Ishikawa (cell line): Measurements from ENCODE around the gene EPHA8.

Experiments
- CEBPB ChIP-seq: IDR thresholded peaks from 2 replicates; pipeline ENCODE4 v1.6.1; 2012
- CREB1 ChIP-seq: IDR thresholded peaks from 2 replicates; pipeline ENCODE4 v1.6.1; 2012; ENCODE audit warnings: low read depth
- EGR1 ChIP-seq: IDR thresholded peaks from 2 replicates; pipeline ENCODE4 v1.6.1; 2012
- EP300 ChIP-seq: IDR thresholded peaks from 2 replicates; pipeline ENCODE4 v1.6.1; 2012; ENCODE audit warnings: borderline replicate concordance
- FOXM1 ChIP-seq: IDR thresholded peaks from 2 replicates; pipeline ENCODE4 v1.6.1; 2012; ENCODE audit warnings: low read depth, borderline replicate concordance
- MAX ChIP-seq: IDR thresholded peaks from 2 replicates; pipeline ENCODE4 v1.6.1; 2012
- NFIC ChIP-seq: IDR thresholded peaks from 2 replicates; pipeline ENCODE4 v1.6.1; 2012
- RAD21 ChIP-seq: IDR thresholded peaks from 2 replicates; pipeline ENCODE4 v1.6.1; 2012; ENCODE audit warnings: low read depth
- REST ChIP-seq: IDR thresholded peaks from 2 replicates; pipeline ENCODE4 v1.6.1; 2012; ENCODE audit warnings: low read depth, mild to moderate bottlenecking
- TAF1 ChIP-seq: IDR thresholded peaks from 2 replicates; pipeline ENCODE4 v1.6.1; 2012; ENCODE audit warnings: low read depth, mild to moderate bottlenecking
- TCF12 ChIP-seq: IDR thresholded peaks from 2 replicates; pipeline ENCODE4 v1.6.1; 2012; ENCODE audit warnings: low read depth
- TEAD4 ChIP-seq: IDR thresholded peaks from 2 replicates; pipeline ENCODE4 v1.6.1; 2012
- USF1 ChIP-seq: IDR thresholded peaks from 2 replicates; pipeline ENCODE4 v1.6.1; 2012
- YY1 ChIP-seq: IDR thresholded peaks from 2 replicates; pipeline ENCODE4 v1.6.1; 2012; ENCODE audit warnings: low read depth
- ZBTB7A ChIP-seq: IDR thresholded peaks from 2 replicates; pipeline ENCODE4 v1.6.1; 2012; ENCODE audit warnings: low read depth

Gene EPHA8

GRCh38 chr1:22592051-22592450 is 28.8 kb downstream of the EPHA8 start:
- TF ChIP-seq EP300: no peak
- TF ChIP-seq REST: no peak
- no peak for TF ChIP-seq EGR1
- no peak for TF ChIP-seq MAX
- no peak for TF ChIP-seq NFIC
- TF ChIP-seq TEAD4: no peak
- no peak for TF ChIP-seq YY1

GRCh38 chr1:22592919-22593790 is 29.9 kb downstream of the EPHA8 start:
- TF ChIP-seq REST (no peak), FOXM1 (no peak), EP300 (no peak), TAF1 (no peak), CEBPB (no peak), USF1 (no peak; the same call in 1 of the 2 replicates), CREB1 (no peak), ZBTB7A (0 out of 2 replicates have a peak, but pooled peaks have one; percentile 27), NFIC (no peak), TCF12 (no peak), EGR1 (no peak), TEAD4 (no peak), MAX (0 out of 2 replicates have a peak, but pooled peaks have one; percentile 18), YY1 (no peak), RAD21 (no peak)

GRCh38 chr1:22594396-22594795 is 31.1 kb downstream of the EPHA8 start:
- TF ChIP-seq TAF1: no peak
- no peak for TF ChIP-seq MAX
- TF ChIP-seq USF1: no peak
- no peak for TF ChIP-seq RAD21
- no peak for TF ChIP-seq EGR1
- no peak for TF ChIP-seq TCF12
- TF ChIP-seq REST: no peak
- TF ChIP-seq CREB1: no peak
- no peak for TF ChIP-seq TEAD4
- TF ChIP-seq EP300: no peak

- TF ChIP-seq MAX (no peak), USF1 (no peak), REST (no peak), TAF1 (no peak), RAD21 (no peak), YY1 (no peak), ZBTB7A (no peak), CREB1 (no peak), TEAD4 (no peak), TCF12 (no peak)
Observed at GRCh38 chr1:22595108-22595507, 31.8 kb downstream of the EPHA8 start.
